ENCODE results near the gene SERF1B.
"Not testable (repeated sequence)": the region's sequence is repeated elsewhere in the genome, so short reads cannot be mapped to it uniquely, and the experiment has no call there.

Gene SERF1B

DNA sequence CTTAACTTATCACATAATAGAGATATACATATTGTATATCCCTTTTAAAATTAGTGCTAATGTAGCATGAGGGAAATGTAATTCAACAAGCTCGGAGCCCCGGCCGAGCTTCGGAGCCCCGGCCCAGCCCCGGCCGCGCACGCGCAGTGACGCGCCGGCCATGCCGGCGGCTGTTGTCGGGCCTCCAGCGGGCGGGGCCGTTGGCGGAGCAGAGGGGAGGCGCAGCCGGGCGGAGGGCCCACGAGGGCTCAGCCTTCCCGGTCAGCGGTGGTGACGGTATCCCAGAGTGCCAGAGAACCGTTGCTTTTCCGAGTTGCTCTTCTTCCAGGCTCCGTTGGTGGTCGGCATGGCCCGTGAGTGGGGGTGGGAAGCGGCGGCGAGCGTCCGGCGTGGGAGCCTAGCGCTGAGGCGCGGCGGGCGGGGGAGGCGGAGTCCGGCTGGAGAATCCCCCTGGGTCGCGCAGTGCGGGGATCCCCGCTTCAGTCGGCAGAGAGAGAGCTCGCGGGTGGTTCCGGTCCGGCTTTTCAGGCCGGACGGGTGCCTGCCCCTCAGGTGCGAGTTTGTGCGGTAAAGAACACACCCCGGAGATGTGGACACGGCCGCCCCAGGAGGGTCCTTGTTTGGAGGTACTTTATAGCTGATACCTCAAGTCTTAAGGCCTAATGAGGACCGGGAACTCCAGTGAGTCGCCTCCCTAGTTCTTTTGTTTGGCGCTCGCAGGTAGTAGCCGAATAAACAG lies at the start of gene SERF1B:
Gene SERF1B (plus strand): TSS at position 146 of the 739 bp plus-strand sequence. CDS start 201 bp downstream, at position 347.
- not testable (repeated sequence) for FAIRE-seq

DNA sequence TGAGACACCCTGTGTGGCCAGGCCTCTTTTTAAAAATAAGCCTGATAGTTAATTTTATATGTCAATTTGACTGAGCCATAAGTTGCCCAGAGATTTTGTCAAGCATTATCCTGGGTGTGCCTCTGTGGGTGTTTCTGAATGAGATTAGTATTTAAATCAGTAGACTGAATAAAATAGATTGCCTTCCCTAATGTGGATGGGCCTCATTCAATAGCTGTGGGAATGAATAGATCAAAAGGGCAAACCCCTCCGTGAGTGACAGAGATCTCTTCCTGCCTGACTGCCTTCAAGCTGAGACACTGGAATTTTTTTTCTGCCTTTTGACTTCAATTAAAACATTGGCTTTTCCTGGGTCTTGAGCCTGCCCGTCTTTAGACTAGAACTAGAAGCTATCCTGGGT lies 33.3 kb upstream of the SERF1B start:
- FAIRE-seq = not testable (repeated sequence)

DNA sequence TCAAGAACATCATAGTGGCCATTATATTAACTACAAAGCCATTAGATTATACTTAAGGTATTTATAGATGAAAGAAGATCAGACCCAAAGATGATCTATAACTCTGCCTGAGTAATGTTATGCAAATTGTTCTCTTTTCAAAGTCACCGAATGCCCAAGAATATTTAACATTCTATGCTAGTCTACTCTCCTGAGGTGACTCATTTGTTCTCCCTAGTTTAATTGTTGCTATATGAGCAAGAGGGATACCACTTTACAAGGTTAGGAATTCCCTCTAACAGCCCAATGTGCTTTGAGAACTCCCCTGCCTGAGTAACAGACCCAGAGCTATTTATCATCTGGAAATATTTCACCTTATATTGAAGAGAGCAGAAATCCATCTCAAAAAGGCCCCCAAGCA lies 29.5 kb upstream of the SERF1B start:
- not testable (repeated sequence) for FAIRE-seq

DNA sequence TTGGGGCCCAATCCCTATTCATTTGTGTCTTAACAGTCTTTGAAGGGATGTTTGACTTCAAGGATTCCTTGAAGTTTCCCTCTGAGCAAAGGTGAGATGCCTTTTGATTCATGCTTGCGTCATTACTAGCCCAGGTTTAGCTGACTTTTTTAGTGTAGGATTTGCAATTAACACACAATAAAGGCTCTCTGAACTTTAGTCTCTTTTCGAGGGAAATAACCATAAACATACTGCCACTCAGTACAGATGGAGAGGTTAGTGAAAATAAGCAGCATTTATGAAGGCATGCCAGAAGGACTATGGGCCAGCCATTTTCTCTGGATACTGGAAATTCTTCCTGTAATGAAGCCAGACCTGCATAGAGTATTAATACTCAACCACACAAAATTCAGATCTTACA lies 4.4 kb upstream of the SERF1B start:
- FAIRE-seq = not testable (repeated sequence)

DNA sequence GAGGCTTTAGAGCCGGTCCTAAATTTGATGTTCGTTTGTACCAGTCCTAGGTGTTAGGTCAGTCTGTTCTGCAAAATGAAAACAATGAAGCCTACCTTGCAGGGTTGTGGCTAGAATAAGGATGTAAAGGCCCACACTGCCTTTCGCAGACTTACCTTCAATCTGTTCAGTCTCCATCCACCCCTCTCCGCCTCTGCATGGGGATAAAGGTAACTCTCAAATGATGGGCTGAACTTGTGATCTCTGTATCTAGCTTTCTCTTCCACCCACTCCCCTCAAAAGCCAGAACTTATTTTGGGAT lies 744 bp downstream of the SERF1B start:
- not testable (repeated sequence) for FAIRE-seq

GRCh38 chr5:70031204-70031603 lies 6.2 kb downstream of the SERF1B start:
- FAIRE-seq = not testable (repeated sequence)

- not testable (repeated sequence) for FAIRE-seq
Measured at GRCh38 chr5:70041411-70041810, 16.4 kb downstream of the SERF1B start.

DNA sequence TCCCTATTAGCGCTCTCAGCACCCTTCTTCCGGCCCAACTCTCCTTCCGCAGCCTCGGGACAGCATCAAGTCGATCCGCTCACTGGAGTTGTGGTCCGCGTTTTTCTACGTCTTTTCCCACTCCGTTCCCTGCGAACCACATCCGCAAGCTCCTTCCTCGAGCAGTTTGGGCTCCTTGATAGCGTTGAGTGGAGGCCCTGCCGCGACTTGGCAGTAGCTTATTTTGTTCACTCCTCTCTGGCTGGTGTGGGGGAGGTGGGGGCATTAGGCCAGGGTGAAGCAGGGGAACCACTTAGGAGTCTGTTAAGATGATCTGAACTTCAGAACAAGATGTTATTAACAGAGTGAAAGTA lies 24.7 kb downstream of the SERF1B start:
- FAIRE-seq = not testable (repeated sequence)

DNA sequence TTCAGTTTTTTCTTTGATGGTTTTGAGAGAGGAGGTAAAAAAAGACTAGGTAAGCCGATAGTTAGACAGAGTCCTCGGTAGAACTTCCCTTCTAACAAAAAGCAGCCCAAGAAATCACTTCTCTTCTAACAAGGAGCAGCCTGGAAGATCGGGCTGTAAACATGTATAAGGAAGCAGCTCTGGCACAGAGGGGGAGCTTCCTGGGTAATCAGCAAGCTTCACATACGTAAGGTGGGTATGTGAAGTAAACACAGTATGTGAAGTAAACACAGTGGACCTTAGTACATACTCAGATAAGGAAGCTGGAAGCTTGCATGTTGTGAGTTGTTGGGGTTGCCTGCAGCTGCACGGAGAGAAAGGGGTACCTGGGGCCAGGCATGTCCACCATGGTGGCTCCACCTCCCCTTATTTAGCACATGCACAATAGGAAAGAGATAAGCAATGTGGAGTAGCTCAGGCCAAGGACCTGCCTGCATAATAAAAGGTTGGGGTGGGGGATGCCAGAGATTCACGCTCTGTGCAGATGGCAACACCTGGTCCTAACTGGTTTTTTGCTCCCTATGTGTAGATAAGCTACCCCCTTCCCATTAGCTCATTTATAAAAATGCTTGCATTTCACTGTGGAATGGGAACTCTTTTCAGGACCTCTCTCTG lies 31.4 kb downstream of the SERF1B start:
- FAIRE-seq = not testable (repeated sequence)

- FAIRE-seq = not testable (repeated sequence)
Measured at GRCh38 chr5:70057140-70057539, 32.1 kb downstream of the SERF1B start.

GRCh38 chr5:70077632-70078031 lies 52.6 kb downstream of the SERF1B start:
- FAIRE-seq = not testable (repeated sequence)

DNA sequence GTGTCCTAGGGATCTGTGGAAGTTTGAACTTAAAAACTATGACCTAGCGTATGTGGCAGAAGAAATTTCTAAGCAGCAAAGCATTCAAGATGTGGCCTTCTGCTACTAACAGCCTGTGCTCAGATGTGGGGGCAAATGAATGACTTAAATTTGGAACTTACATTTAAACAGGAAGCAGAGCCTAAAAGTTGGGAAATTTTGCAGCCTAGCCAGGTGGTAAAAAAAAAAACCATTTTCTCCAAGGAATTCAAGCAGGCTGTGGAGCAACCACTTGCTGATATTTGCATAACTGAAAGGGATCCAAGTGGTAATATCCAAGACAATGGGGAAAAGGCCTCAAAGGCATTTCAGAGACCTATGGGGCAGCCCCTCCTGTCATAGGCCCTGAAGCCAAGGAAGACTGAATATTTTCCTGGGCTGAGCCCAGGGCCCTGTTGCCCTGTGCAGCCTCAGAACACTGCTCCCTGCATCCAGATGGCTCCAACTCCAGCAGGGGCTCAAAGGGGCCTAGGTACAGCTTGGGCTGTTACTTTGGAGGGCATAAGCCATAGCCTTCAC lies 63.9 kb downstream of the SERF1B start:
- not testable (repeated sequence) for FAIRE-seq

DNA sequence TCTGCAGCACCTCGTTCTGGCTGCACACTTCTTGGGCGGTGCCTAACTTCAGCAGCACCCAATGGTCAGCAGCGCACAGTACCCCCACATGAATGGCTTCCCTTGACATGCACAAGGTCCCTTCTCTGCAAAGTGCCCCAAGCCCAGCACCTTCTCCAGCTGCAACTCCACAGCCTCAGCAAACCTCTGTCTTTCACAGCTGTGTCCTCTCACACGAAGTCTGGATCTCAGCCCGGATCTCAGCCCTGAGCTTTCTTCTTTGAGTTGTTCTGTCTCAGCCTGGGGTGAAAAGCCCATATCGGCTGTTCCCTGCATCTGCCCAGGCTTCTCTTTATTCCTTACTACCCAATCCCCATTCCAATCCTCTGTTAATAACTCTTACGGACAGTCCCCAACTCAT lies 66.7 kb downstream of the SERF1B start:
- FAIRE-seq = not testable (repeated sequence)

All from TTC549 (cell line).